HepG2 (cell line): ENCODE measurements around the gene KDM4B. TPM values are rescaled to one million over a fixed set of nuclear protein-coding genes. Genes with fewer than 3 reads are reported as not detected.
"Not testable (repeated sequence)": the region's sequence is repeated elsewhere in the genome, so short reads cannot be mapped to it uniquely, and the experiment has no call there.

Source experiments
- ATAC-seq: fragments of 200-7000 bp; cut with Tn5 transposase; 3 replicates; pipeline ENCODE4 v1.9.1; 2020; ENCODE audit warnings: mild to moderate bottlenecking, moderate library complexity
- BruUV-seq: library from RNA; stranded (reverse); fragments of 400-500 nt; replicated peaks from 2 replicates; lab custom pipeline; 2021; lab: Mats Ljungman, UMichigan
- CTCF ChIA-PET: fragments of 300-600 bp; formaldehyde crosslinking; extraction: SDS; loops from one replicate; lab custom pipeline; 2021; ENCODE audit warnings: low total read pairs, inconsistent platforms, low intra/inter-chr PET ratio; lab: Yijun Ruan, JAX
- POLR2A ChIA-PET: fragments of 350-600 bp; sonication (Branson Sonifier 250); formaldehyde crosslinking; loops from one replicate; lab custom pipeline; 2020; ENCODE audit warnings: antibody characterized with exemption, inconsistent platforms; lab: Yijun Ruan, JAX
- DNase-seq: peaks from one replicate; pipeline ENCODE4 v3.0.0-alpha.2; 2015; ENCODE audit warnings: low spot score
- FAIRE-seq: peaks from 3 replicates; lab custom pipeline; 2011; peaks lifted over from hg19 to GRCh38; lab: Jason Lieb, UNC
- H2AFZ ChIP-seq: one replicate; pipeline ENCODE4 v1.6.1; 2011; ENCODE audit warnings: low read length, inconsistent platforms
- H3K27ac ChIP-seq: fragments of 300-600 bp; 3 replicates; pipeline ENCODE4 v1.8.0; 2011; ENCODE audit warnings: mixed run types, mild to moderate bottlenecking, mixed read lengths, low read length, inconsistent platforms; ENCODE audit not compliant: insufficient read depth; ENCODE audit errors: extremely low read length
- H3K27me3 ChIP-seq, 2 experiments: fragments of 200-600 bp in 1 of 2; 2 replicates in 1 of 2; 3 replicates in 1 of 2; pipeline versions ENCODE4 v1.6.0 to v1.8.0; 2011; ENCODE audit warnings: low read length in 2 of 2, mild to moderate bottlenecking in 2 of 2, moderate library complexity in 2 of 2, inconsistent platforms in 1 of 2; ENCODE audit not compliant: insufficient read depth in 2 of 2, control insufficient read depth in 1 of 2
- H3K36me3 ChIP-seq, 2 experiments: fragments of 200-600 bp in 1 of 2; replicated peaks in 1 of 2; 2 replicates in 1 of 2; 3 replicates in 1 of 2; pipeline versions ENCODE4 v1.5.1 to v1.8.0; 2011; ENCODE audit warnings: low read length in 2 of 2, inconsistent platforms in 1 of 2; ENCODE audit not compliant: insufficient read depth in 2 of 2, control insufficient read depth in 1 of 2
- H3K4me1 ChIP-seq: 2 replicates; pipeline ENCODE4 v1.5.1; 2012; ENCODE audit warnings: low read length, inconsistent platforms; ENCODE audit not compliant: insufficient read depth
- H3K4me2 ChIP-seq: 2 replicates; pipeline ENCODE4 v1.6.0; 2011; ENCODE audit warnings: low read depth, low read length, inconsistent platforms
- H3K4me3 ChIP-seq, 3 experiments: fragments of 200-600 bp in 1 of 3; sonication (generic), shearing (Covaris generic) in 1 of 3; replicated peaks in 1 of 3; 2 replicates each; pipeline ENCODE4 v1.5.1; 2011 to 2016; ENCODE audit warnings: low read length in 3 of 3, inconsistent platforms in 2 of 3, low read depth in 2 of 3, mild to moderate bottlenecking in 2 of 3, control low read depth in 1 of 3, mixed read lengths in 1 of 3; ENCODE audit not compliant: insufficient read depth in 1 of 3
- H3K79me2 ChIP-seq: one replicate; pipeline ENCODE4 v1.6.1; 2011; ENCODE audit warnings: low read length, inconsistent platforms; ENCODE audit not compliant: insufficient read depth
- H3K9ac ChIP-seq: 2 replicates; pipeline ENCODE4 v1.6.0; 2011; ENCODE audit warnings: mild to moderate bottlenecking, low read depth, low read length, inconsistent platforms; ENCODE audit not compliant: insufficient read depth
- H3K9me3 ChIP-seq: 2 replicates; pipeline ENCODE4 v1.5.1; 2012; ENCODE audit warnings: mild to moderate bottlenecking, low read length
- H4K20me1 ChIP-seq: 2 replicates; pipeline ENCODE4 v1.6.0; 2011; ENCODE audit warnings: inconsistent platforms, mild to moderate bottlenecking, low read length, moderate library complexity; ENCODE audit not compliant: insufficient read depth
- KMT2A ChIP-seq: sonication (generic); formaldehyde crosslinking; IDR thresholded peaks from 2 replicates; pipeline ENCODE4 v1.4.0; 2020; ENCODE audit warnings: missing genetic modification reagents
- ZNF121 ChIP-seq: sonication (generic); formaldehyde crosslinking; IDR thresholded peaks from 2 replicates; pipeline ENCODE4 v1.5.0; 2020; ENCODE audit warnings: mild to moderate bottlenecking, missing genetic modification reagents
- ZNF329 ChIP-seq: sonication (generic); formaldehyde crosslinking; IDR thresholded peaks from 2 replicates; pipeline ENCODE4 v1.9.0; 2021; ENCODE audit warnings: low read depth, mild to moderate bottlenecking, missing genetic modification reagents
- WGBS: methylation state at CpG from one replicate; pipeline ENCODE4 v1.1.6; 2017; ENCODE audit warnings: low lambda C conversion rate; 5-methylcytosine and 5-hydroxymethylcytosine counted together
- in situ Hi-C: cut with HindIII; loops from 2 replicates; pipeline ENCODE4 v1.10.0; 2017; ENCODE audit warnings: low pct_unique_long_range_greater_than_20kb; ENCODE audit not compliant: extremely low pct_ligation_motif_present
- intact Hi-C: fragments of 100-400 bp; cut with micrococcal nuclease; formaldehyde crosslinking; loops from one replicate; pipeline ENCODE4 v1.10.0; 2022; ENCODE audit not compliant: unreplicated experiment
- polyA plus RNA-seq, 8 experiments: library from polyadenylated mRNA; depleted of rRNA in 3 of 8; stranded (reverse) in 7 of 8; unstranded in 1 of 8; fragments of >200 nt; fragmentation: Illumina TruSeq in 4 of 8; extraction: Trizol in 4 of 8; gene quantifications; 2 replicates each; pipeline versions ENCODE4 v1.2.1 to v1.2.3, GENCODE V29; 2011 to 2016; ENCODE audit warnings: low read depth in 4 of 8, missing spikeins in 1 of 8, mixed read lengths in 1 of 8; ENCODE audit not compliant: insufficient read depth in 1 of 8
- total RNA-seq, 5 experiments: library from RNA; depleted of rRNA; stranded (reverse); fragments of >200 nt; fragmentation: Illumina TruSeq; extraction: Trizol; gene quantifications; 2 replicates each; pipeline ENCODE4 v1.2.3, GENCODE V29; 2016; ENCODE audit warnings: low read depth in 1 of 5

KDM4B gene
- total and polyA plus RNA-seq, 2 of the 13 experiments (the other 11 are each of a cell fraction or from before 2014, with no cell fraction given), result 4.9 to 14.6 TPM

DNA sequence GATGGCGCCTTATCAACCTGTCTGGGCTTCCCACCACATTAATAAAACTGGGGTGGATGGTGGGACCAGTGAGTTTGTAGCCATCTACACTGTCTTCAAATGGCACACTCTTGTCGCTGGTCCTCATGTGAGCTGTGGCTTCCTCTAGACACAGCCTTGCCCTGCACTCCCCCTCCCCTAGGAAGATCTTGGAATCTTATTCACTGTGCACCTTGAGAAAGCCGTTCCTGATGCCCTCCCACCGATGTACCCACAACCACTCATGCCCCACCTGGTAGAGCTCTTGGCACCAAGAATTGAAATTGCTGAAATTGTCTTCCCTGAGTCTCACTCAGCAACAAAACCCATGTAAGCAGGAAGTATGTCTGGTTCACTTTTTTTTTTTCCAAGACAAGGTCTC lies 225.7 kb downstream of the KDM4B start:
- H3K9me3 ChIP-seq, result no peaks in the 10 kb centered on the region
- 44% methylated on average over 4 of the region's 4 CpGs for WGBS
- intact Hi-C loops (no loop called here), in situ Hi-C loops (no loop called here)
- ATAC-seq (no peak), FAIRE-seq (no peak), DNase-seq (no peak)
- H3K4me2 ChIP-seq, result no peak overlapping the region
- ChIA-PET CTCF (no interaction called here), POLR2A (no interaction called here)
- H3K27ac ChIP-seq, result no peak overlapping the region
- H3K4me3 ChIP-seq, result no peak overlapping the region
- H3K4me1 ChIP-seq, result no peaks in the 10 kb centered on the region
- H3K79me2 ChIP-seq, result no peaks in the 10 kb centered on the region
- no TSS peak for BruUV-seq
- H3K36me3 ChIP-seq, result no peaks in the 10 kb centered on the region
- no peak overlapping the region for H3K9ac ChIP-seq
- peaks cover 2% of the 10 kb centered on the region; the same call in 1 of the 2 replicates for H4K20me1 ChIP-seq
- peak; percentile 95 for TF ChIP-seq ZNF329 (CRISPR knock-in tag)
- no peak for TF ChIP-seq KMT2A (CRISPR knock-in tag)
- TF ChIP-seq, all 625 proteins: peak for 1
- no peak overlapping the region for H2AFZ ChIP-seq
- no peaks in the 10 kb centered on the region for H3K27me3 ChIP-seq

DNA sequence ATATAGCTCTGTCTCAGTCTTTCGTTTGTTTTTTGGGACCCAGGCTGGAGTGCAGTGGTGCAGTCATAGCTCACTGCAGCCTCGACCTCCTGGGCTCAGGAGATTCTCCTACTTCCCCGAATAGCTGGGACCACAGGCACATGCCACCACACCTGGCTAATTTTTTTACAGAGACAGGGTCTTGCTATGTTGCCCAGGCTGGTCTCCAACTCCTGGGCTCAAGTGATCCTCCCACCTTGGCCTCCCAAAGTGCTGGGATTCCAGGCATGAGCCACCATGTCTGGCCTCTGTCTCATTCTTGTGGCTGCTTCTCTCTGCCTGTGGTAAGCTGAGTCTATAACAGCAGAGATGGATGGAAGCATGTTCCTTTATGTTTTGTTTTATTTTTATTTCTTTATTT lies 226.7 kb downstream of the KDM4B start:
- intact Hi-C loops, H3K4me1 ChIP-seq, H3K36me3 ChIP-seq, H3K27me3 ChIP-seq, POLR2A ChIA-PET, H4K20me1 ChIP-seq, in situ Hi-C loops, H2AFZ ChIP-seq, BruUV-seq, DNase-seq, CTCF ChIA-PET, H3K9me3 ChIP-seq, FAIRE-seq, H3K4me3 ChIP-seq, H3K4me2 ChIP-seq, H3K27ac ChIP-seq, H3K9ac ChIP-seq, H3K79me2 ChIP-seq, ATAC-seq: not testable (repeated sequence)
- 67% methylated on average over 1 of the region's 3 CpGs for WGBS
- TF ChIP-seq ZNF121 (CRISPR knock-in tag), result peak; percentile 34
